Hepatocyte (in vitro differentiated cells): ENCODE results near the gene TTC31.

Source experiments
- CTCF ChIP-seq: fragments of 200-600 bp; sonication (generic); IDR thresholded peaks from 2 replicates; pipeline ENCODE4 v1.5.1; 2016; ENCODE audit warnings: antibody characterized with exemption, mild to moderate bottlenecking; ENCODE audit not compliant: poor library complexity
- EZH2phosphoT487 ChIP-seq: fragments of 200-600 bp; sonication (generic); IDR thresholded peaks from one replicate; pipeline ENCODE4 v1.6.1; 2018; ENCODE audit warnings: antibody characterized with exemption, mild to moderate bottlenecking, low read depth, moderate library complexity; ENCODE audit not compliant: unreplicated experiment, severe bottlenecking

- TF ChIP-seq CTCF, result no peak
- no peak for TF ChIP-seq EZH2phosphoT487
Measured at GRCh38 chr2:74462054-74462785, 20.7 kb upstream of the TTC31 start.
